Endodermal cell (in vitro differentiated cells): ENCODE measurements around the gene CACUL1. TPM values are rescaled to one million over a fixed set of nuclear protein-coding genes. Genes with fewer than 3 reads are reported as not detected.

Experiments used
- DNase-seq: peaks from one replicate; pipeline ENCODE4 v3.0.0-alpha.2; 2017
- H3K27ac ChIP-seq: 2 replicates; pipeline ENCODE4 v1.5.1; 2013; ENCODE audit warnings: mild to moderate bottlenecking, low read depth, low read length, moderate library complexity
- H3K27me3 ChIP-seq: 2 replicates; pipeline ENCODE4 v1.6.1; 2013; ENCODE audit warnings: mild to moderate bottlenecking, low read length, moderate library complexity; ENCODE audit not compliant: insufficient read depth, control insufficient read depth, poor library complexity, severe bottlenecking
- H3K36me3 ChIP-seq: 2 replicates; pipeline ENCODE4 v1.7.0; 2013; ENCODE audit warnings: mild to moderate bottlenecking, low read length, moderate library complexity; ENCODE audit not compliant: control insufficient read depth, insufficient read depth
- H3K4me1 ChIP-seq: one replicate; pipeline ENCODE4 v1.7.0; 2013; ENCODE audit warnings: low read length; ENCODE audit not compliant: control insufficient read depth, insufficient read depth
- H3K4me3 ChIP-seq: 2 replicates; pipeline ENCODE4 v1.5.1; 2013; ENCODE audit warnings: mild to moderate bottlenecking, low read length, moderate library complexity
- H3K9ac ChIP-seq: 2 replicates; pipeline ENCODE4 v1.6.1; 2013; ENCODE audit warnings: mild to moderate bottlenecking, low read length, moderate library complexity; ENCODE audit not compliant: poor library complexity, severe bottlenecking; ENCODE audit errors: extremely low read depth
- H3K9me3 ChIP-seq: 2 replicates; pipeline ENCODE4 v1.6.1; 2013; ENCODE audit warnings: mild to moderate bottlenecking, low read length, moderate library complexity; ENCODE audit not compliant: control insufficient read depth
- H3K27ac Mint-ChIP-seq: 2 replicates; pipeline ENCODE4 v1.8.0; 2020; ENCODE audit warnings: mixed read lengths
- H3K27me3 Mint-ChIP-seq: 2 replicates; pipeline ENCODE4 v1.8.0; 2021; ENCODE audit warnings: mild to moderate bottlenecking, mixed read lengths; ENCODE audit not compliant: insufficient read depth
- H3K36me3 Mint-ChIP-seq: 2 replicates; pipeline ENCODE4 v1.8.0; 2020; ENCODE audit warnings: low read depth, mixed read lengths
- H3K4me1 Mint-ChIP-seq: 2 replicates; pipeline ENCODE4 v1.8.0; 2020; ENCODE audit warnings: mixed read lengths
- H3K4me3 Mint-ChIP-seq: 2 replicates; pipeline ENCODE4 v1.8.0; 2020; ENCODE audit warnings: mild to moderate bottlenecking, moderate library complexity, mixed read lengths
- H3K9me3 Mint-ChIP-seq: 2 replicates; pipeline ENCODE4 v1.8.0; 2020; ENCODE audit warnings: mild to moderate bottlenecking, mixed read lengths
- CTCF ChIP-seq: fragments of 200-600 bp; sonication (generic); conservative IDR thresholded peaks from 2 replicates; pipeline ENCODE4 v1.5.0; 2021; ENCODE audit warnings: antibody characterized with exemption, mild to moderate bottlenecking
- WGBS, 2 experiments: methylation state at CpG; one replicate each; pipeline versions ENCODE4 v1.1.5 to v1.1.7; 2013; ENCODE audit warnings: missing lambda C conversion rate in 2 of 2, mixed read lengths in 1 of 2; ENCODE audit not compliant: insufficient coverage in 1 of 2, insufficient read length in 1 of 2; 5-methylcytosine and 5-hydroxymethylcytosine counted together
- total RNA-seq, 2 donors: library from RNA; stranded (reverse); fragmentation: NEBNext Ultra II Directional in 1 of 2; extraction: Animal tissue kit (Norgen Biotek cat#: 25700) in 1 of 2; gene quantifications; 2 replicates in 1 of 2; 3 replicates in 1 of 2; pipeline ENCODE4 v1.2.1, GENCODE V29; 2021

The CACUL1 gene
- total RNA-seq, 2 donors from 2014 or later = 37.5 to 38.9 TPM

GRCh38 chr10:118792526-118792925 lies 37.8 kb upstream of the CACUL1 start:
- Histone ChIP-seq H3K9ac (no peak overlapping the region), H3K27me3 (no peaks in the 10 kb centered on the region), H3K9me3 (no peaks in the 10 kb centered on the region), H3K36me3 (no peaks in the 10 kb centered on the region), H3K4me1 (no peaks in the 10 kb centered on the region), H3K4me3 (no peak overlapping the region), H3K27ac (no peak overlapping the region)
- peaks cover 10% of the 10 kb centered on the region for H3K9me3 Mint-ChIP-seq
- no peaks in the 10 kb centered on the region for H3K4me1 Mint-ChIP-seq
- no peak overlapping the region for H3K4me3 Mint-ChIP-seq
- H3K27me3 Mint-ChIP-seq = peaks cover 10% of the 10 kb centered on the region
- no peak for TF ChIP-seq CTCF
- no peaks in the 10 kb centered on the region for H3K36me3 Mint-ChIP-seq
- WGBS, 2 experiments = 89 to 90% methylated on average over 1 of the region's 1 CpG
- no peak overlapping the region for H3K27ac Mint-ChIP-seq
- no peak for DNase-seq

- no peak overlapping the region for H3K9ac ChIP-seq
- no peaks in the 10 kb centered on the region for H3K9me3 ChIP-seq
- TF ChIP-seq CTCF = no peak
- no peak overlapping the region for H3K4me3 Mint-ChIP-seq
- no peaks in the 10 kb centered on the region for H3K27me3 ChIP-seq
- no peaks in the 10 kb centered on the region for H3K36me3 Mint-ChIP-seq
- H3K36me3 ChIP-seq = no peaks in the 10 kb centered on the region
- no peaks in the 10 kb centered on the region for H3K4me1 ChIP-seq
- WGBS, 2 experiments = 81 to 86% methylated on average over 4 to 7 of the region's 7 CpGs
- H3K27me3 Mint-ChIP-seq = peaks cover 10% of the 10 kb centered on the region
- no peak overlapping the region for H3K27ac ChIP-seq
- H3K4me3 ChIP-seq = no peak overlapping the region
- H3K4me1 Mint-ChIP-seq = no peaks in the 10 kb centered on the region
- no peak for DNase-seq
- no peak overlapping the region for H3K27ac Mint-ChIP-seq
- no peaks in the 10 kb centered on the region for H3K9me3 Mint-ChIP-seq
Measured at GRCh38 chr10:118790058-118790457, 35.3 kb upstream of the CACUL1 start.

- Mint-ChIP-seq H3K4me3 (no peak overlapping the region), H3K36me3 (no peaks in the 10 kb centered on the region), H3K27ac (no peak overlapping the region), H3K9me3 (no peaks in the 10 kb centered on the region), H3K4me1 (no peaks in the 10 kb centered on the region), H3K27me3 (peaks cover 6% of the 10 kb centered on the region)
- H3K27ac ChIP-seq = no peak overlapping the region
- H3K27me3 ChIP-seq = no peaks in the 10 kb centered on the region
- no peaks in the 10 kb centered on the region for H3K9me3 ChIP-seq
- H3K4me3 ChIP-seq = no peak overlapping the region
- 88 to 93% methylated on average over 3 to 5 of the region's 5 CpGs for WGBS, 2 experiments
- H3K9ac ChIP-seq = no peak overlapping the region
- no peaks in the 10 kb centered on the region for H3K4me1 ChIP-seq
- no peak for TF ChIP-seq CTCF
- DNase-seq = no peak
- H3K36me3 ChIP-seq = no peaks in the 10 kb centered on the region
Measured at GRCh38 chr10:118785551-118785950, 30.8 kb upstream of the CACUL1 start.
